K562 (cell line): ENCODE data around the gene LRRTM4.
"Not testable (repeated sequence)": the region's sequence is repeated elsewhere in the genome, so short reads cannot be mapped to it uniquely, and the experiment has no call there.

Source experiments
- ARID1B ChIP-seq: fragments of 450-650 bp; IDR thresholded peaks from 2 replicates; pipeline ENCODE4 v1.6.1; 2016; ENCODE audit warnings: antibody characterized with exemption, mild to moderate bottlenecking, inconsistent platforms
- EP300 ChIP-seq: IDR thresholded peaks from 2 replicates; pipeline ENCODE4 v1.6.1; 2012; ENCODE audit warnings: low read length, improper control_type of control experiment
- EZH2 ChIP-seq: IDR thresholded peaks from 2 replicates; pipeline ENCODE4 v1.6.1; 2012; ENCODE audit warnings: low read depth, mild to moderate bottlenecking, inconsistent platforms, low read length, borderline replicate concordance
- NR2F6 ChIP-seq: fragments of 450-650 bp; formaldehyde crosslinking; IDR thresholded peaks from 2 replicates; pipeline ENCODE4 v1.4.0; 2020; ENCODE audit warnings: mild to moderate bottlenecking
- POLR3A ChIP-seq: IDR thresholded peaks from 2 replicates; pipeline ENCODE4 v1.6.1; 2011; ENCODE audit warnings: borderline replicate concordance, mild to moderate bottlenecking, moderate library complexity; ENCODE audit not compliant: insufficient read length, insufficient read depth; ENCODE audit errors: extremely low read depth
- SPI1 ChIP-seq: IDR thresholded peaks from 2 replicates; pipeline ENCODE4 v1.6.1; 2011; ENCODE audit warnings: low read depth, low read length, control low read depth, borderline replicate concordance
- TF ChIP-seq, protein P1 (sequence below), 3 experiments: IDR thresholded peaks in 2 of 3; conservative IDR thresholded peaks in 1 of 3; 2 replicates each; pipeline ENCODE4 v1.5.1; 2011 to 2012; ENCODE audit warnings: low read length in 3 of 3, mild to moderate bottlenecking in 3 of 3, control low read depth in 2 of 3, improper control_type of control experiment in 1 of 3, inconsistent platforms in 1 of 3, low read depth in 1 of 3, mixed read lengths in 1 of 3, moderate library complexity in 1 of 3; ENCODE audit not compliant: insufficient read depth in 2 of 3

DNA sequence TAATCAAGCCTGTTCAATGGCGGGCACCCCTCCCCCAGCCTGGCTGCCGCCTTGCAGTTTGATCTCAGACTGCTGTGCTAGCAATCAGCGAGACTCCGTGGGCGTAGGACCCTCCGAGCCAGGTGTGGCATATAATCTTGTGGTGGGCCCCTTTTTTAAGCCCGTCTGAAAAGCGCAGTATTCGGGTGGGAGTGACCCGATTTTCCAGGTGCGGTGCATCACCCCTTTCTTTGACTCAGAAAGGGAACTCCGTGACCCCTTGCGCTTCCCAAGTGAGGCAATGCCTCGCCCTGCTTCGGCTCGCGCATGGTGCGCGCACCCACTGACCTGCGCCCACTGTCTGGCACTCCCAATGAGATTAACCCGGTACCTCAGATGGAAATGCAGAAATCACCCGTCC, 740.9 kb downstream of the LRRTM4 start:
- not testable (repeated sequence) for TF ChIP-seq NR2F6 (CRISPR knock-in tag); EP300; ARID1B; POLR3A; EZH2; SPI1
- TF ChIP-seq, protein P1, sequence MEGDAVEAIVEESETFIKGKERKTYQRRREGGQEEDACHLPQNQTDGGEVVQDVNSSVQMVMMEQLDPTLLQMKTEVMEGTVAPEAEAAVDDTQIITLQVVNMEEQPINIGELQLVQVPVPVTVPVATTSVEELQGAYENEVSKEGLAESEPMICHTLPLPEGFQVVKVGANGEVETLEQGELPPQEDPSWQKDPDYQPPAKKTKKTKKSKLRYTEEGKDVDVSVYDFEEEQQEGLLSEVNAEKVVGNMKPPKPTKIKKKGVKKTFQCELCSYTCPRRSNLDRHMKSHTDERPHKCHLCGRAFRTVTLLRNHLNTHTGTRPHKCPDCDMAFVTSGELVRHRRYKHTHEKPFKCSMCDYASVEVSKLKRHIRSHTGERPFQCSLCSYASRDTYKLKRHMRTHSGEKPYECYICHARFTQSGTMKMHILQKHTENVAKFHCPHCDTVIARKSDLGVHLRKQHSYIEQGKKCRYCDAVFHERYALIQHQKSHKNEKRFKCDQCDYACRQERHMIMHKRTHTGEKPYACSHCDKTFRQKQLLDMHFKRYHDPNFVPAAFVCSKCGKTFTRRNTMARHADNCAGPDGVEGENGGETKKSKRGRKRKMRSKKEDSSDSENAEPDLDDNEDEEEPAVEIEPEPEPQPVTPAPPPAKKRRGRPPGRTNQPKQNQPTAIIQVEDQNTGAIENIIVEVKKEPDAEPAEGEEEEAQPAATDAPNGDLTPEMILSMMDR (IDR thresholded peaks at IDR 0.05 in 2 of 3, conservative IDR thresholded peaks at IDR 0.05 in 1 of 3; ENCODE audit: insufficient read depth in 2 of 3, low read depth in 1 of 3, low read length in 3 of 3), result not testable (repeated sequence)
